HG03045 (cell line): ENCODE results near the gene FAM210B.
"Not testable (repeated sequence)": the region's sequence is repeated elsewhere in the genome, so short reads cannot be mapped to it uniquely, and the experiment has no call there.

Source experiments
- ATAC-seq: cut with Tn5 transposase; IDR thresholded peaks from one replicate; pipeline ENCODE4 v1.9.1; 2021; ENCODE audit warnings: mild to moderate bottlenecking, moderate library complexity; ENCODE audit not compliant: unreplicated experiment

The FAM210B gene

GRCh38 chr20:56391596-56392131 is 32.9 kb downstream of the FAM210B start:
- ATAC-seq, result peak; percentile 42

- ATAC-seq, result peak; percentile 95
Measured at GRCh38 chr20:56392132-56392880, 33.5 kb downstream of the FAM210B start, which contains the start of the genes AURKA and CSTF1. Gene AURKA (minus strand): TSS chr20:56392215. CDS start chr20:56388197, 4,018 bp downstream. Gene CSTF1 (plus strand): TSS chr20:56392645. CDS start chr20:56395553, 2,908 bp downstream.

GRCh38 chr20:56392881-56393482 is 34.2 kb downstream of the FAM210B start:
- ATAC-seq, result no peak

GRCh38 chr20:56393653-56394052 is 34.9 kb downstream of the FAM210B start:
- ATAC-seq, result no peak

- ATAC-seq, result no peak
Measured at GRCh38 chr20:56395166-56395565, 36.4 kb downstream of the FAM210B start.

- no peak for ATAC-seq
Measured at GRCh38 chr20:56400001-56400640, 41.3 kb downstream of the FAM210B start.

GRCh38 chr20:56403465-56403864 is 44.7 kb downstream of the FAM210B start:
- ATAC-seq, result no peak

- not testable (repeated sequence) for ATAC-seq
Measured at GRCh38 chr20:56405356-56405755, 46.6 kb downstream of the FAM210B start.

- no peak for ATAC-seq
Measured at GRCh38 chr20:56406910-56407309, 48.1 kb downstream of the FAM210B start.

- no peak for ATAC-seq
Measured at GRCh38 chr20:56409521-56409920, 50.7 kb downstream of the FAM210B start.

GRCh38 chr20:56409956-56410355 is 51.2 kb downstream of the FAM210B start:
- no peak for ATAC-seq

GRCh38 chr20:56411287-56411686 is 52.5 kb downstream of the FAM210B start:
- ATAC-seq, result not testable (repeated sequence)

- no peak for ATAC-seq
Measured at GRCh38 chr20:56411759-56412472, 53.1 kb downstream of the FAM210B start, which contains the start of gene CASS4. Gene CASS4 (plus strand): TSS chr20:56412260. CDS start chr20:56412459, 199 bp downstream.

- ATAC-seq, result no peak
Measured at GRCh38 chr20:56412473-56412790, 53.7 kb downstream of the FAM210B start.

GRCh38 chr20:56412949-56413348 is 54.2 kb downstream of the FAM210B start:
- ATAC-seq, result no peak

GRCh38 chr20:56414842-56415765 is 56.3 kb downstream of the FAM210B start:
- no peak for ATAC-seq

- no peak for ATAC-seq
Measured at GRCh38 chr20:56417402-56417801, 58.6 kb downstream of the FAM210B start.

GRCh38 chr20:56417911-56418310 is 59.1 kb downstream of the FAM210B start:
- ATAC-seq, result no peak
